ENCODE data around the gene RHBDF2.

Gene RHBDF2

DNA sequence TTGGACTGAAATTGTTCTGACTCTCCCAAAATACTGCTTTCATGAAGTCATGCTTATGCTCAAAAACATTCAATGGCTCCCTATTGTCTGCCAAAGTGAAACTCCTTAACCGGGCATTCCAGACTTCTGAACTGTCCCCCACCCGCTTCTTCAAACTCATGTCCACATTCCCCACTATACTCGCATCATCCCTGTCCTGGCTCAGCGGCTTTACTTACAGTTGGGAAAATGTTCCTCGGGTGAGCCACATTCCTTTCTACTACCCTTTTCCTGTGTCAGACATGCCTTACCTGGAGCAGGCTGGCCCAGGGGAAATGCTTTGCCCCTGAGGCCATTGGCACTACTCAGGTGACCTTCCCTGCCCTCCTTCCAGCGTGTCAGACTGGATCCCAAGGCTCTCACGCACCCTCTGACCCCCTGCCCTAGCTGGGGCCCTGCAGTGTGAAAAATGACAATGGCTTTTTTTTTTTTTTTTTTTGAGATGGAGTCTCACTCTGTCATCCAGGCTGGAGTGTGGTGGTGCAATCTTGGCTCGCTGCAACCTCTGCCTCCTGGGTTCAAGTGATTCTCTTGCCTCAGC lies 30.9 kb upstream of the RHBDF2 start:
- DNase-seq (ENCODE audit: extremely low read depth, low read depth): no peak
- no peak overlapping the region for H3K4me3 ChIP-seq (replicated peaks; ENCODE audit: low read depth, low read length)
- TF ChIP-seq, protein P1, sequence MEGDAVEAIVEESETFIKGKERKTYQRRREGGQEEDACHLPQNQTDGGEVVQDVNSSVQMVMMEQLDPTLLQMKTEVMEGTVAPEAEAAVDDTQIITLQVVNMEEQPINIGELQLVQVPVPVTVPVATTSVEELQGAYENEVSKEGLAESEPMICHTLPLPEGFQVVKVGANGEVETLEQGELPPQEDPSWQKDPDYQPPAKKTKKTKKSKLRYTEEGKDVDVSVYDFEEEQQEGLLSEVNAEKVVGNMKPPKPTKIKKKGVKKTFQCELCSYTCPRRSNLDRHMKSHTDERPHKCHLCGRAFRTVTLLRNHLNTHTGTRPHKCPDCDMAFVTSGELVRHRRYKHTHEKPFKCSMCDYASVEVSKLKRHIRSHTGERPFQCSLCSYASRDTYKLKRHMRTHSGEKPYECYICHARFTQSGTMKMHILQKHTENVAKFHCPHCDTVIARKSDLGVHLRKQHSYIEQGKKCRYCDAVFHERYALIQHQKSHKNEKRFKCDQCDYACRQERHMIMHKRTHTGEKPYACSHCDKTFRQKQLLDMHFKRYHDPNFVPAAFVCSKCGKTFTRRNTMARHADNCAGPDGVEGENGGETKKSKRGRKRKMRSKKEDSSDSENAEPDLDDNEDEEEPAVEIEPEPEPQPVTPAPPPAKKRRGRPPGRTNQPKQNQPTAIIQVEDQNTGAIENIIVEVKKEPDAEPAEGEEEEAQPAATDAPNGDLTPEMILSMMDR (IDR thresholded peaks at IDR 0.05; ENCODE audit: low read depth, low read length, missing control alignments): no peak

DNA sequence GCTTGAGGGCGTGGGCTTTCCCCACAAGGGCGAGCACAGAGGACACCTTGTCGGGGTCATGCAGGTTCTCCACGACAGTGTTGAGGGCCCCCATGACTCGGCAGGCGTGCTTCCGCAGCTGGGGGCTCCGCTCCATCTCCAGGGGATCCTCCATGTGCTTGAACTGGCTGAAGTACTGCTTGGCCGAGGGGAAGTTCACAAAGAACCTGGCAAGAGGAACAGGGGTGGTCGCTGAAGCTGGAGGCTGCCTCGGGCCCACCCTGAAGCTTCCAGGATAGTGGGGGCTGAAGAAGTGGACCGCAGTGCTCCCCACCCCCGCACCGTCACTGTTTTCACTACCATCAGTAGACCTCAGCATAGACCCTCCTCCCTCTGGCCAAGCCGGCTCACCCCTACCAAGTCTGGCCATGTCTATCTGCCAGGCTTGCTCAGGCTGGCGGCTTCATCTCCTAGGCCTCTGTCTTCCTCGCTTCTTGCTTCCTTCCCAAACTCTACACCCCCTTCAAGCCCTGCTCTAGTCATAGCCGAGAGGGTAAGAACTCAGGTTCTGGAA lies 30.3 kb upstream of the RHBDF2 start:
- H3K4me3 ChIP-seq (replicated peaks; ENCODE audit: low read depth, low read length): no peak overlapping the region
- DNase-seq (ENCODE audit: extremely low read depth, low read depth): no peak
- TF ChIP-seq, protein P1 (IDR thresholded peaks at IDR 0.05; ENCODE audit: low read depth, low read length, missing control alignments): no peak

DNA sequence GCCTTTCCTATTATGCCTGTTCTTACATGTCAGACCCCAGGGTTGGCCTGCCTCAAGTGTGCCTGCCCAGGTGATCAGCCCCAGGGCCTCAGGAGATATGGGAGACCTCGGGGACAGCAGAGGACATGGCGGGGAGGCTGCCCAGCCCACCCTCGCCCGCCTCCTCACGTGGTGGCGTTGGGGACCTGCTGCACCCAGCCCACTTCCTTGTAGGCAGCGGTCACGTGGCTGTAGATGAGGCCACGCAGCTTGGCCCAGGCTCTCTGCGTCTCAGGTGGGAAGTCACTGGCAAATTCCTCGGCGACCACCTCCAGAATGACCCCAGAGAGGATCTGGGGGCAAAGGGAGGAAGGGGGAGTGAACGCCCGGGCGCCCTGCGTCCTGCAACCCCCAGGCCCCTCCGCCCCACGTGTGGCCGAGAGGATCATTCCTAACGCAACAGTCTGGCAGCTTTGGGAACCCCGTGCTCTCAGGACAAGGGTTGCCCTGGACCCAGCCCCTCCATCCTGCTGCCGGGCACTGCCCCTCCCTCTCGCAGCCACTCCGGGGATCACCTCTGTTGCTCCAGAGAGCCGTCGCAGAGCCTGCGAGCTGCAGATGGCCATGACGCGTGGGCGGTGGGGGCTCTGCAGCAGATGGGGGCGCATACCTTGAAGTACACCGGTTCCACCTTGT lies 29.7 kb upstream of the RHBDF2 start:
- H3K4me3 ChIP-seq (replicated peaks; ENCODE audit: low read depth, low read length): no peak overlapping the region
- TF ChIP-seq, protein P1 (IDR thresholded peaks at IDR 0.05; ENCODE audit: low read depth, low read length, missing control alignments): no peak
- DNase-seq (ENCODE audit: extremely low read depth, low read depth): no peak

DNA sequence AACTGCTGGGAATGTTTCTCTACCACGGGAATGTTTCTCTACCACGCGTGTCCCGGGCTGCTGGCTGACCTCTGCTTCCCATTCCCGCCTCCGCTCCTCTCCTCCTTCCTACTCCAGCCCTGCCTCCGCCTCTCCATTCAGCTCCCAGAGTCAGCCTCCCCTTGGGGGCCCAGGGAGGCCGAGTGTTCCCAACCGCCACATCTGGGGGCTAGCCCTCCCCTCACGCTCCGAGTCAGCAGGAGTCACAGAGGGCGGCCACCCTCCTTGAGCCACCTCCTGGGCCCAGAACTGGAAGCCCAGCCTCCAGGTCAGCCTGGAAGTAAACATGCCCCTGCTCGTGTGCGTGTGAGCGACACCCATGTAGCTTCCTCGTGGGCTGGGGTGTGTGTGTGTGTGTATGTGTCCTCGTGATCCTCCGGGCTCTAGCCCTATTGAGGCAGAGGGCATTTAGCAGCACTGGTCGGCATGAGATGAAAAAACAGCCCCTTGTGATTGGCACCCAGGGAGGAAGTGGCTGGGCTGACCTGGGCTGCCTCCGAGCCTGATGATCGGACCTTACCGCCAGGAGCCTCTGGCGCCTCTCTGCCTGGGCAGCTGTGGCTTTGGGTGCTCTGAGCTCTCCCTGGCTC lies 29.0 kb upstream of the RHBDF2 start:
- DNase-seq (ENCODE audit: extremely low read depth, low read depth): no peak
- H3K4me3 ChIP-seq (replicated peaks; ENCODE audit: low read depth, low read length): no peak overlapping the region
- TF ChIP-seq, protein P1 (IDR thresholded peaks at IDR 0.05; ENCODE audit: low read depth, low read length, missing control alignments): no peak

DNA sequence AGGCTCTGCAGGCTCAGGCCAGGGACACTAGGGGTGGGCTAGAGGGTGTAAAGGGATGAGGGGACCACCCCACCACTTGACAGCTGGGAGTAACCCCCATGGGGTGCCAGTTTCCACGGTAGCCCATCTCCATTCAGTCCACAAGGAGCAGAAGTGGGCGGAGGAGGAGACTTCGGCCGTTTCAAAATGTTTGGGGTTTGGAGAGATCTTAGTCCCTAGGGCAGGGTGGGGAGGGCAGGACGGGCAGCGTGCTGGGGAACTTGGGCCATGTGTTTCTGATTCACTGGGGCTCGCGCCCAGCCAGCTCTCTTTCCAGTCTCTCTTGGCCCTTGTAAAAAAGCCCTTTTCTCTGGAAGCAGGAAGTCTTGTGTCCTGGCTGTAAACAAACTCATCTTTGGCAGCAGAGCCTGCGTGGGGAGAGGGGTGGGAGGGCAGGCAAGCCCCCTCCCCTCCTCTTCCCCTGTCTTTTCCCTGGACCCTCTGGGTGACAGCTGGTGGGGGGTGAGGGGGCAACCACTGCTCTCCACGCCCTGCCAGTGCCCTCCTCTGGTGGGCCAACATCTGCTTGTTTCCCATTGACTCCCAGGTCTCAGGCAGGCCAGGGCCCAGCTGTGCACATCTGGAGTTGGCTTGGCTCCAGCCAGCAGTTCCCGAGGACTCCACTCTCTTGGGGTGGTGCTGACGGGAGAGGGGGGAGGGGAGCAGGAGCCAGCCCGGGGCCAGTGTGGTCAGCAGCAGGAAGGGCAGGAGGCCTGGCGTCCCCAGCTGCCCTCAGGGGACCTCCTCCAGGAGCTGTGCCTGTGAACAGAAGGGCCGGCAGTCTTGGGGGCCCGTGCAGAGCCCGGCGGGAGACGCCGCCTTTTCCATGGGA lies 28.2 kb upstream of the RHBDF2 start:
- 0 out of 2 replicates have a peak overlapping the region, but pooled peaks have one; percentile 1 for H3K4me3 ChIP-seq (replicated peaks; ENCODE audit: low read depth, low read length)
- TF ChIP-seq, protein P1 (IDR thresholded peaks at IDR 0.05; ENCODE audit: low read depth, low read length, missing control alignments): no peak
- DNase-seq (ENCODE audit: extremely low read depth, low read depth): peak; percentile 88

DNA sequence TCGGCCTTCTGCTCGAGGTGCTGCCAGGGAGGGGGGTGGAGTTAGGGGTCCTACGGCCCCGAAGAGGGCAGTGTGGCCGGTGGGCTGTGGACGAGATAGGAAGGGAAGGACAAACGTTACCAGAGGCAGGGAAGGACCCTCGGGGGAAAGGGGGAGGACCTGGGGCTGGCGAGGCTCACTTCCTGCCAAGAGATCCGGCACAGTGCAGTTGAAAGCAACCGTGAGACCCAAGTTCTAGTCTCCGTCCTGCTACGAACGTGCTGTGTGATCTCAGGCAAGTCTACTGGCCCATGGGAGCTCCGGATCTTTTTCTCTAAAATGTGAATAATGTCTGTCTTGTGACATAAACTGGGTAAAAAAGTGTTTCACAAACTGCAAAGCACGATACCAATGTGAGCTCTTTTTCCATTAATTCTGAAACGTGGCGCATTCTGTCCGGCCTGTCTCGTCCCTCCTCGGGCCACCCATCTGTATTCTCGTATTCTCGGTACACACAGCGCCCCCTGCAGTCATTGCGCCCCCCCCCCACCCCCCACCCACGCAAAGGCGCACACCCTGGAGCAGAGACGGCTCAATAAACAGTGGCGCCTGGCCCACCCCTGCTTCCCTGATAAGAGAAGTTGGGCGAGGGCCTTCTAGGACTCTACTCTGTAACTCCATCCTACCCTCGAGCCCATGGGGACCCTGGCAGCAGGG lies 27.5 kb upstream of the RHBDF2 start:
- H3K4me3 ChIP-seq (replicated peaks; ENCODE audit: low read depth, low read length): no peak overlapping the region
- DNase-seq (ENCODE audit: extremely low read depth, low read depth): no peak
- TF ChIP-seq, protein P1 (IDR thresholded peaks at IDR 0.05; ENCODE audit: low read depth, low read length, missing control alignments): peak; percentile 37
